ENCODE results near the gene AIFM3. TPM values are rescaled to one million over a fixed set of nuclear protein-coding genes. Genes with fewer than 3 reads are reported as not detected.

Gene AIFM3
- total RNA-seq, 1 experiment from 2014 or later, result 4.2 TPM

GRCh38 chr22:20986365-20986764 is 19.3 kb downstream of the AIFM3 start:
- Mint-ChIP-seq H3K27me3 (ENCODE audit: unreplicated experiment) (no peaks in the 10 kb centered on the region), H3K36me3 (ENCODE audit: insufficient read depth, unreplicated experiment) (peaks cover 23% of the 10 kb centered on the region), H3K4me3 (ENCODE audit: low read depth, unreplicated experiment) (no peak overlapping the region), H3K4me1 (ENCODE audit: low read depth, unreplicated experiment) (no peaks in the 10 kb centered on the region), H3K27ac (ENCODE audit: unreplicated experiment) (no peak overlapping the region), H3K9me3 (ENCODE audit: low read depth, unreplicated experiment) (no peaks in the 10 kb centered on the region)
- no peak for DNase-seq
- TF ChIP-seq CTCF (IDR thresholded peaks at IDR 0.05; ENCODE audit: unreplicated experiment), result no peak
- CTCF ChIA-PET, result no interaction called here
- no TSS peak for BruUV-seq (replicated peaks)
- intact Hi-C loops (cut with micrococcal nuclease; ENCODE audit: unreplicated experiment), result no loop called here

- intact Hi-C loops (cut with micrococcal nuclease; ENCODE audit: unreplicated experiment), result no loop called here
- no peaks in the 10 kb centered on the region for H3K9me3 Mint-ChIP-seq (ENCODE audit: low read depth, unreplicated experiment)
- no peak for TF ChIP-seq CTCF (IDR thresholded peaks at IDR 0.05; ENCODE audit: unreplicated experiment)
- no peak for DNase-seq
- H3K27me3 Mint-ChIP-seq (ENCODE audit: unreplicated experiment), result no peaks in the 10 kb centered on the region
- peaks cover 13% of the 10 kb centered on the region for H3K36me3 Mint-ChIP-seq (ENCODE audit: insufficient read depth, unreplicated experiment)
- BruUV-seq (replicated peaks), result no TSS peak
- H3K27ac Mint-ChIP-seq (ENCODE audit: unreplicated experiment), result no peak overlapping the region
- no peak overlapping the region for H3K4me3 Mint-ChIP-seq (ENCODE audit: low read depth, unreplicated experiment)
- CTCF ChIA-PET, result interaction anchor here (0.7 kb wide), 1 partner anchor 28 kb away, joined by 4 read pairs; no protein-coding TSS in a partner anchor
- H3K4me1 Mint-ChIP-seq (ENCODE audit: low read depth, unreplicated experiment), result no peaks in the 10 kb centered on the region
Observed at GRCh38 chr22:20987375-20987774, 20.3 kb downstream of the AIFM3 start.

- BruUV-seq (replicated peaks), result no TSS peak
- intact Hi-C loops (cut with micrococcal nuclease; ENCODE audit: unreplicated experiment), result no loop called here
- no peaks in the 10 kb centered on the region for H3K27me3 Mint-ChIP-seq (ENCODE audit: unreplicated experiment)
- no peak overlapping the region for H3K4me3 Mint-ChIP-seq (ENCODE audit: low read depth, unreplicated experiment)
- CTCF ChIA-PET, result no interaction called here
- DNase-seq, result no peak
- H3K4me1 Mint-ChIP-seq (ENCODE audit: low read depth, unreplicated experiment), result no peaks in the 10 kb centered on the region
- no peak for TF ChIP-seq CTCF (IDR thresholded peaks at IDR 0.05; ENCODE audit: unreplicated experiment)
- H3K36me3 Mint-ChIP-seq (ENCODE audit: insufficient read depth, unreplicated experiment), result peaks cover 15% of the 10 kb centered on the region
- no peaks in the 10 kb centered on the region for H3K9me3 Mint-ChIP-seq (ENCODE audit: low read depth, unreplicated experiment)
- no peak overlapping the region for H3K27ac Mint-ChIP-seq (ENCODE audit: unreplicated experiment)
Observed at GRCh38 chr22:20988573-20989322, 21.7 kb downstream of the AIFM3 start.

GRCh38 chr22:20989323-20990138 is 22.5 kb downstream of the AIFM3 start:
- H3K4me1 Mint-ChIP-seq (ENCODE audit: low read depth, unreplicated experiment), result no peaks in the 10 kb centered on the region
- TF ChIP-seq CTCF (IDR thresholded peaks at IDR 0.05; ENCODE audit: unreplicated experiment), result no peak

More at GRCh38 chr22:20989323-20990138, 22.5 kb downstream of the AIFM3 start:
- no peak for DNase-seq
- H3K4me3 Mint-ChIP-seq (ENCODE audit: low read depth, unreplicated experiment), result no peak overlapping the region
- BruUV-seq (replicated peaks), result no TSS peak
- H3K9me3 Mint-ChIP-seq (ENCODE audit: low read depth, unreplicated experiment), result no peaks in the 10 kb centered on the region
- peaks cover 17% of the 10 kb centered on the region for H3K36me3 Mint-ChIP-seq (ENCODE audit: insufficient read depth, unreplicated experiment)
- intact Hi-C loops (cut with micrococcal nuclease; ENCODE audit: unreplicated experiment), result no loop called here
- CTCF ChIA-PET, result no interaction called here
- H3K27me3 Mint-ChIP-seq (ENCODE audit: unreplicated experiment), result no peaks in the 10 kb centered on the region
- no peak overlapping the region for H3K27ac Mint-ChIP-seq (ENCODE audit: unreplicated experiment)
